Adrenal gland (tissue), 5 donors: ENCODE data around the gene CDYL2.
"Not testable (repeated sequence)": the region's sequence is repeated elsewhere in the genome, so short reads cannot be mapped to it uniquely, and the experiment has no call there.

ENCODE experiments used
- POLR2A ChIP-seq, 2 donors: fragments of 450-650 bp; IDR thresholded peaks; one replicate each; pipeline ENCODE4 v1.6.1; 2017; ENCODE audit warnings: antibody characterized with exemption in 2 of 2, mild to moderate bottlenecking in 2 of 2, moderate library complexity in 1 of 2
- TF ChIP-seq, protein P1 (sequence below), 6 experiments: fragments of 450-650 bp in 4 of 6; fragments of 200-600 bp in 2 of 6; sonication (generic) in 1 of 6; IDR thresholded peaks; 1 replicate in 5 of 6; 2 replicates in 1 of 6; pipeline versions ENCODE4 v1.5.1 to v1.8.0; 2016 to 2021; ENCODE audit warnings: antibody characterized with exemption in 6 of 6, mild to moderate bottlenecking in 2 of 6, moderate library complexity in 1 of 6
- donor health status: DM: no; HTN: no; CAD: no.

- not testable (repeated sequence) for TF ChIP-seq POLR2A (IDR thresholded peaks at IDR 0.05)
- TF ChIP-seq, protein P1, sequence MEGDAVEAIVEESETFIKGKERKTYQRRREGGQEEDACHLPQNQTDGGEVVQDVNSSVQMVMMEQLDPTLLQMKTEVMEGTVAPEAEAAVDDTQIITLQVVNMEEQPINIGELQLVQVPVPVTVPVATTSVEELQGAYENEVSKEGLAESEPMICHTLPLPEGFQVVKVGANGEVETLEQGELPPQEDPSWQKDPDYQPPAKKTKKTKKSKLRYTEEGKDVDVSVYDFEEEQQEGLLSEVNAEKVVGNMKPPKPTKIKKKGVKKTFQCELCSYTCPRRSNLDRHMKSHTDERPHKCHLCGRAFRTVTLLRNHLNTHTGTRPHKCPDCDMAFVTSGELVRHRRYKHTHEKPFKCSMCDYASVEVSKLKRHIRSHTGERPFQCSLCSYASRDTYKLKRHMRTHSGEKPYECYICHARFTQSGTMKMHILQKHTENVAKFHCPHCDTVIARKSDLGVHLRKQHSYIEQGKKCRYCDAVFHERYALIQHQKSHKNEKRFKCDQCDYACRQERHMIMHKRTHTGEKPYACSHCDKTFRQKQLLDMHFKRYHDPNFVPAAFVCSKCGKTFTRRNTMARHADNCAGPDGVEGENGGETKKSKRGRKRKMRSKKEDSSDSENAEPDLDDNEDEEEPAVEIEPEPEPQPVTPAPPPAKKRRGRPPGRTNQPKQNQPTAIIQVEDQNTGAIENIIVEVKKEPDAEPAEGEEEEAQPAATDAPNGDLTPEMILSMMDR (IDR thresholded peaks at IDR 0.05) = not testable (repeated sequence)
These were observed 10.9 kb upstream of the CDYL2 start for GRCh38 chr16:80815278-80815677.
